T47D (cell line): Measurements from ENCODE around the gene CCL17.
"Not testable (repeated sequence)": the region's sequence is repeated elsewhere in the genome, so short reads cannot be mapped to it uniquely, and the experiment has no call there.

Experiments
- DNase-seq, 2 experiments: peaks; one replicate each; pipeline versions ENCODE4 v3.0.0 to v3.0.0-alpha.2; 2011 to 2012; ENCODE audit warnings: low read depth in 1 of 2, low spot score in 1 of 2
- JUND ChIP-seq: IDR thresholded peaks from 2 replicates; pipeline ENCODE4 v1.6.1; 2012; ENCODE audit warnings: low read depth
- in situ Hi-C: cut with HindIII; loops from 2 replicates; pipeline ENCODE4 v1.10.0; 2016; ENCODE audit warnings: low sequenced_read_pairs, low pct_unique_long_range_greater_than_20kb

CCL17 gene

DNA sequence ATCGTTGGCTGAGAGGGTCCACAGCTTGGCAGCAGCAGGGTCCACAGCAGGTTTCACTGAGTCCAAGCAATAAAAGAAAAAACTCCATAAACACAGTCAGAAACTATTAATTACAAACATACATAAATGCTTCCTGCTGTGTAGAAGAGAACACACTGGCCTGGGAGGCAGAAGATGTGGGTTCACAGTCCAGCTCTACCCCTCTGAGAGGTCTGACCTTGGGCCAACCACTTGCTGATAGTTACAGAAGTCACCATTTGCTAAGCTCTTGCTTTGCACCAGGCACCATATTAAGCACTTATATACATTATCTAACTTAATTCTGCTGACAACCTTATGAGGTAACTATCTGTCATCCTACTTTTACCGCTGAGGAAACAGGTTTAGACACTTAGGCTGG is 27.9 kb downstream of the CCL17 start:
- in situ Hi-C loops: no loop called here
- DNase-seq: no peak
- no peak for TF ChIP-seq JUND

DNA sequence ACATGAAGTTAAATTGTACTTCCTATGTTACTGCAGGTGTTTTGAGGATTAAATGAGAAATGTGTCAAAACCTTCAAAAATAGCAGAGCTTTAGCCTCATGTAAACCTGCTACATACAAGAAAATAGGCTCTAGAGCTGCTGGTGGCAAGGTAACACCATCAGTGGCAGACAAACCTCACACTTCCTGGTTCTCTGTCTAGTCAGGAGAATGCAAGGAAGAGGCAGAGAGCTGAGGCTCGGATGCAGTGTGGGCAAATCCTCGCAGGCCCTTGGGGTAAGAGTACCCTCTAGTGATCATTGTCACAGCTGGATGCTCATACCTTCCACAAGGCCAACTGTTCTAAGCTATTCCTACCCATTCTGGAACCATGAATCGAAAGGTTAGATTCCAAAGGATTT is 28.4 kb downstream of the CCL17 start:
- TF ChIP-seq JUND: no peak
- in situ Hi-C loops: no loop called here
- no peak for DNase-seq

DNA sequence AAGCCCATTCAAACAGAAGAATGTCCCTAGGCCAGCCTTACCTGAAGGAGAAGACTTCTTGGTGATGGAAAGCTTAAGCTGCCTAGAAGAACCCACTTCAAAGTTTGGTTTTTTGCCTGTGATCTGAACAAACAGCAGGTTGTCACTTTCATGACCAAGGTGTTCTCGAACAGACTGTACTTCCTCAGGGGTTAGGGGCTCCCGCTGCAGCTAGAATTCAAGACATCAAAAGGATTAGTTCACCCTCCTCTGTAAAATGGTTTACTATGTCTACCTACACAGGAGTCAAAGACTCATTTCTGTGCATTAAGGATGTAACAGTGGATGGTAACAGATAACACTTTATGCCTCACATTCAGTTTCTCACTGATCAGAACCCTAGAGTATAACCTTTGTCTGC is 29.4 kb downstream of the CCL17 start:
- in situ Hi-C loops: no loop called here
- no peak for DNase-seq
- TF ChIP-seq JUND: no peak

DNA sequence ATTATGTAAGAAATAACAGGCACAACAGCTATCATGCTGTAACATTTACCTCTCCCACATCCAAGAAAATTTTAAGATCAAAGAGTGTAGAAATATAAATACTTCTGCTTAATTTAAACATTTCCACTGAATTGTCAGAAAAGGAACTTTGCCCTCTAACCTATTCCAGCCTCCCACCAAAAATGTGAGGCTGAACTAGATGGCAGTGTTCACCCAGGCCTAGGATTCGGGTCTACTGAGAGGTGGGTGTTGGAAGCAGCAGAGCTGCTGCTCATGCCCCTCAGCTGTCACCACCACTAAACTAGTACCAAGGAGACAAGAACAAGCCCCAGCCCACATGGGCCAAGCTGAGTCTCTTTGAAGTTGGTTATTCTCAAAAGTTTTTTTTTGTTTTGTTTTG is 31.3 kb downstream of the CCL17 start:
- no peak for TF ChIP-seq JUND
- in situ Hi-C loops: no loop called here
- no peak for DNase-seq

DNA sequence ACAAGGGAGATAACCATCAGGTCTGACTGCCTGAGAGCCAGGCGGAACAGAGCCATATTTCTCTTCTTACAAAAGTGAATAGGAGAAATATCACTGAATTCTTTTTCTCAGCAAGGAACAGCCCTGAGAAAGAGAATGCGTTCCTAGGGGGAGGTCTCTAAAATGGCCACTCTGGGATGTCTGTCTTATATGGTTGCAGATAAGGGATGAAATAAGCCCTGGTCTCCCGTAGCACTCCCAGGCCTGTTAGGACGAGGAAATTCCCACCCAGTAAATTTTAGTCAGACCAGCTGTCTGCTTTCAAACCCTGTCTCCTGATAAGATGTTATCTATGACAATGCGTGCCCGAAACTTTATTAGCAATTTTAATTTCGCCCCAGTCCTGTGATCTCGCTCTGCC is 35.4 kb downstream of the CCL17 start:
- DNase-seq, in situ Hi-C loops: not testable (repeated sequence)

DNA sequence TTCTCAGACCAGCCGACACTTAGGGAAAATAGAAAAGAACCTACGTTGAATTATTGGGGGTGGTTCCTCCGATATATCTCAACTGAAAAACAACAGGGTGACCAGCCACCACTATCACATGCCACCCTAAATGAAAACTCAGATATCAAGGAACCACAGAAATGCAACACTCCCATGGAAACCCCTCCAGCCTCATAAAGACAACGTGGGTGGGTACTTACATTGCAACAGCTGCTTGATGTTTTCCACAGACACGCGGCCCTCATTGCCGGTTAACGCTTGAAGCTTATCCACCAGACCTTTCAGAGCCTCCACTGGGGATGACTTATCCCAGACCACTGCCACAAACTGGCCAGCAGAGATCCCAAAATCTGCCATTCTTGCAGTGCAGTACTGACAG is 36.0 kb downstream of the CCL17 start:
- DNase-seq, in situ Hi-C loops: not testable (repeated sequence)

DNA sequence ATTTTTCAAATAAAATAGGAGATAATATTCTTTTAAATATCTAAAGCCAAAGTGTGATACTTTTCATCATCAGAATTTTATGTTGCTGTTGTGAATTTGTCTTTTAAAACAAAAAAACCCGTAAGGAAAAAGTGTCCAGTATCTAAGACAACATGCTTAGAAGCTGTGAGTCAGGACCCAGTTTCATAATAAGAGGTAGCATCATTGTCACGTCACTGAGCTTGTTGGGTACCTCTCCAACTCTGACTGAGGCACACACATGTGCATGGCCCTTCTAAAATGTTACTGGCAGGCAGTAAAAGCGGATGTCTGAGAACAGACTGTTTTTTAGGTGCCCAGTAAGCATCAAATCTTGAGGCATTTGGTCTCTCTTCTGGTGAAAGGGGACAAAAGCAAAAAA is 40.1 kb downstream of the CCL17 start:
- TF ChIP-seq JUND: no peak
- no peak for DNase-seq
- in situ Hi-C loops: no loop called here

DNA sequence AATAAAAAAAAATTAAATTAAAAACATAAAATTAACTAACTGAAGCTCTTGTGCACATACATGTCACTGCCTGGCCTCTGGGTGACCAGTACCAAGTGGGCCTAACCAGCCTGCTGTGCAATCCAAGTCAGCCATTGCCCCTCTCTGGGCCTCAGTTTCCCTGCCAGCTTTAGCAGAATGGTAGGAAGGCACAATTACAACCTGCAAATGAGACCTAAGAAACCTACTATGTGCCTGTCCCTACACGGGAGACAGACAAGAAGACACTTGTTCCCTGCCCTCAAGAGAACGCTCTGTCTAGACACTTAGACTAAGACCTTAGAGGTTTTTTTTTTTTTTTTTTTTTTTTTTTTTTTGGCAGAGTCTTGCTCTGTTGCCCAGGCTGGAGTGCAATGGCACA is 40.9 kb downstream of the CCL17 start:
- in situ Hi-C loops: no loop called here
- no peak for TF ChIP-seq JUND
- DNase-seq: no peak

DNA sequence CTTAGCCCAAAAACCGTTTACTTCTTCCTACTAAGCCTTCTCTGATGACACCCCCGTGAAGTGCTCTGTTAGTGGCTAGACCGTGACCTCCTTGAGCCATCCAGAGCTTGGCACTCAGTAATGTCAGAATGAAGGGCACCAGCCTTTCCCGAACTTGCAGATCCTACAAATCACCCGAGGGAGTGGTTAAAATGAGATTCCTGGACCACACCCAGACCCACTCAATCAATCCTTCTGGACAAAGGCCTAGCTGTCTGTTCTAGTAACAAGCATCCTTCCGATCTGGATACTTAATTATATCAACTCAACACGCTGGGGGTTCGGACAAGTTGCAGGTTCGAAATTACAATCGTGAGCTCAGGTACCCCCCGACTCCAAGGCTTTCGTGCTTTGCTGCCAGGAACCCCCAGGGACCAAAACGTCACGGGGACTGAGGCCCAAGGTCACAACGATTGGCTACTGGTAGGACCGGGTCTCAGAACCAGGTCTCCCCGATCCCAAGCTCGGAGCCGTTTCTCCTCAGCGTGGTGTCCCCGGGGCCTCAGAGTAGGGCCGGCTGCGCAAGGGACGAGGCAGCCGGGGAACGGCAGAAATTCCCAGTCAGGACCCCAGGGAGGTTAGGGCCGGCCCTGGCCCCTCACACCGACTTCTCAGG is 42.1 kb downstream of the CCL17 start:
- in situ Hi-C loops: no loop called here
- no peak for TF ChIP-seq JUND
- DNase-seq: peak in 1 of 2 experiments; percentile 12

DNA sequence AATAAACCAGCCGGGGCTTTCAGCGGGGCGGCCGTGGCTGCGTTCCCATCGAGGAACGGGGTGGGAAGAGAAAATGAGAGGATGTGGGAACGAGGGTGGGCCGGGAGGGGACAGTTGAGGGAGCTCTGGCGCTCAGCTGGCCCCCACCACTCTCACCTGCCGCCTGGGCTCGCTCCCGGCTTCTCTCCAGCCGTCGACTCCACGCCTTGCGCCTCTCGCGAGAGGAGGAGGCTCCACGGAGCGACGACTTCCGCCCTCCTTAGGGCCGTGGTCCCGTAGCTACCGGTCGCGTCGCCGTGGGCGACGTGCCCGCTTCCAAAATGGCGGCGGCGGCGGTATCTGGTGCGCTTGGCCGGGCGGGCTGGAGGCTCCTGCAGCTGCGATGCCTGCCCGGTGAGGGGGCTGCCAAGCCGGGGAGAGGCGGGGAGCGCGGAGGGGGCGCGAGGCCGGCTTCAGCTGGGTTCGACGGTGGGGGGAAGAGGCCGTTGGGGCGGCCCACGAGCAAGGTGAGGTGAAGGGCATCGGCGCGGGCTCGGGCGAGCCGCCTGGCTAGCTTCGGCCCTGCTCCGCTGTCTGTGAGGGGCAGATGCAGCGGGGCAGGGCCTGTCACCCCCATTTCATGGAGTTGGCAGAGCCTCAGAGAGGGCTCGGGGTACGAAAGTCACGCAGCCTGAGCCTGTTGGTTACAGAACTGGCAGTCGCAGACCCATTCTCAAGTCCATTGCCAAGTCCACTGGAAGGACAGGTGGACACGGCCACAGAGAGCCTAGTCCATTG is 42.8 kb downstream of the CCL17 start, which contains the start of the genes CIAPIN1 and COQ9:
TSS of gene CIAPIN1 (minus strand) at position 200 of the 777 bp plus-strand sequence. CDS start 6,457 bp downstream, outside the sequence.
TSS of gene COQ9 (plus strand) at position 294 of the 777 bp plus-strand sequence. CDS start at position 321, 27 bp downstream.
- peak; percentile 72 to 93 for DNase-seq
- in situ Hi-C loops: no loop called here
- TF ChIP-seq JUND: no peak

DNA sequence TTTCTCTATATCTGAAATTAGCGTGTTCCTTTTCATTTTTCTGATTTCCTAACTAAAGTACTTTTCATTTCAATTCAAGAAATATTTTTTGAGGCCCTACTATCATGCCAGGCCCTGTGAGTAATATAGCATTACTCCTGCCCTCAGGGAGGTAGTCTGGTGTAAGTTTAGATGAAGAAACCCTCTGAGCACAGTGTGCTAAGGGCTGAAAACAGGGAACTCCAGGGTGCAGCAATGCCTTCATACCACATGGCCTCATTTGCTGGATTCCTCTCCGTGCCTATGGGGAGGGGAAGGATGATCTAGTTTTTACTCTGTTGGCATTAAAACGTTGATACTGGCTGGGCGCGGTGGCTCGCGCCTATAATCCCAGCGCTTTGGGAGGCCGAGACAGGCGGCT is 47.5 kb downstream of the CCL17 start:
- no peak for TF ChIP-seq JUND
- in situ Hi-C loops: no loop called here
- DNase-seq: no peak

DNA sequence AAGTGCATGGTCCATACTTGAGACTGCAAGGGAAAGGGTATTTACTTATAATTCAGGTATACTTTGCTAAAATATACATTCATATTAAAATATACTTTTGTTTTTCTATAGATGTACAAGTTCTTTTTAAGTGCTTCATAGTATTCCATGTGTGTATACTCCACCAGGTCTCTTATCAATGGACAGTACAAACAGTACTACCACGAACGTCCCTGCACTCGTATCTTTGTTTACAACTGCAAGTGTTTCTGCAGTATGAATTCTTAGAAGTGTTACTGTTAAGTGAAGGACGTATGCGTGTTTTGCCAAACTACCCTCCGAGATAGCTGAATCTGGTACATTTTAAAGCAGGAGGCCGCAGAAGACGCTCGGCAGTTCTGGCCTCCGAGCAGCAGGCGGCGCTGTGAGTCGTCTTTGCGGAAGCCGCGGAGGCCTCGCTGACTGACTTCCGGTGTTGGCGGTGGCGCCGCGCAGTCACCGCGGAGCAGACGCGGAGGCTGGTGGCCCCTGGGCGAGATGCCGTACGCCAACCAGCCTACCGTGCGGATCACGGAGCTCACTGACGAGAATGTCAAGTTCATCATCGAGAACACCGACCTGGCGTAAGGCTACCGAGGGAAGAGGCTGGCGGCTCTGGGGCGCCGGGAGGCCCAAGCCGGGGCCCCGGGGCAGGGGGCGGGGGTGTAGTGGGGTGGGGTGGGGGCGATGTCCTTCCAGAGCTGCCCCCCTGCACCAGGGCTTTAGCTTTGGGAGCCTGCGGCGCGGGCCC is 57.8 kb downstream of the CCL17 start, which contains the start of gene POLR2C:
TSS of gene POLR2C (plus strand) at position 471 of the 769 bp plus-strand sequence. CDS start at position 517, 46 bp downstream.
- DNase-seq: peak; percentile 49 to 83
- in situ Hi-C loops: no loop called here
- TF ChIP-seq JUND: no peak

DNA sequence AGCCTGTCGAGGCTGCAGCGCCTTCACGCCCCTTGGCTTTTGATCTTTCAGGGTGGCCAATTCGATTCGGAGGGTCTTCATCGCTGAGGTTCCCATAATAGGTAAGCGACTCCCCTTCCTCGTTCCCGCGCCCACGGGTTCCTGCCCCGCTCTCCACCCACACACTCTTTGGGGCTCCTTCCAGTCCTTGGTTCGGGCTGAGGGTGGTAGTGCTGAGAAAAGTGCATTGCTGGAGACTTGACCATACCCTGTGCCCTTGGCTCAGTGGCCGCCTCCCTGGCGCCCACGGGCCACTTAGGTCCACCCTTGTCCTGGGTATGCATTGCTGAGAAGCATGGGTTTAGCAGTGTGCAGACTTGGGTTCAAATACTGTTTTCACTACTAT is 58.4 kb downstream of the CCL17 start:
- TF ChIP-seq JUND: no peak
- DNase-seq: no peak
- in situ Hi-C loops: no loop called here
